Sigmoid colon (tissue), 7 donors: ENCODE measurements around the gene UBA7. TPM values are rescaled to one million over a fixed set of nuclear protein-coding genes. Genes with fewer than 3 reads are reported as not detected.

ENCODE experiments used
- DNase-seq: peaks from one replicate; pipeline ENCODE4 v3.0.0-alpha.2; 2019
- H3K27ac ChIP-seq, 4 donors: fragments of 200-600 bp; sonication (generic); one replicate each; pipeline ENCODE4 v1.5.1; 2016 to 2019; ENCODE audit warnings: mild to moderate bottlenecking in 1 of 4
- H3K27me3 ChIP-seq, 3 donors: fragments of 200-600 bp; sonication (generic); one replicate each; pipeline ENCODE4 v1.5.1; 2019; ENCODE audit warnings: mild to moderate bottlenecking in 1 of 3
- H3K36me3 ChIP-seq, 4 donors: fragments of 200-600 bp; sonication (generic); one replicate each; pipeline ENCODE4 v1.5.1; 2016 to 2019
- H3K4me1 ChIP-seq, 4 donors: fragments of 200-600 bp; sonication (generic); one replicate each; pipeline ENCODE4 v1.5.1; 2017 to 2019
- H3K4me3 ChIP-seq, 4 donors: fragments of 200-600 bp; sonication (generic); one replicate each; pipeline ENCODE4 v1.5.1; 2017 to 2019; ENCODE audit warnings: mild to moderate bottlenecking in 2 of 4, moderate library complexity in 1 of 4
- H3K9me3 ChIP-seq, 4 donors: fragments of 200-600 bp in 3 of 4; sonication (generic) in 3 of 4; one replicate each; pipeline versions ENCODE4 v1.5.1 to v1.6.1; 2013 to 2019
- EP300 ChIP-seq, 4 donors: sonication (generic); formaldehyde crosslinking; IDR thresholded peaks; one replicate each; pipeline ENCODE4 v1.6.1; 2017; ENCODE audit warnings: antibody characterized with exemption in 4 of 4
- POLR2A ChIP-seq, 2 donors: fragments of 450-650 bp; IDR thresholded peaks; one replicate each; pipeline ENCODE4 v1.6.1; 2016; ENCODE audit warnings: antibody characterized with exemption in 2 of 2, mild to moderate bottlenecking in 2 of 2, moderate library complexity in 2 of 2
- POLR2AphosphoS5 ChIP-seq, 4 donors: sonication (generic); formaldehyde crosslinking; IDR thresholded peaks; one replicate each; pipeline ENCODE4 v1.6.1; 2017; ENCODE audit warnings: antibody characterized with exemption in 4 of 4
- WGBS, 2 donors: extraction: QIAGEN DNeasy Blood & Tissue Kit; methylation state at CpG; one replicate each; pipeline ENCODE4 v1.1.7; 2013; 5-methylcytosine and 5-hydroxymethylcytosine counted together
- intact Hi-C: fragments of 100-400 bp; cut with DNase I; formaldehyde crosslinking; loops from one replicate; pipeline ENCODE4 v1.15.1; 2023
- polyA plus RNA-seq, 3 donors: library from polyadenylated mRNA; stranded (reverse); fragments of 200-250 nt; gene quantifications; one replicate each; pipeline ENCODE4 v1.2.3, GENCODE V29; 2013
- total RNA-seq, 4 donors: library from RNA; depleted of rRNA; stranded (reverse); fragments of >200 nt; gene quantifications; one replicate each; pipeline ENCODE4 v1.1.0, GENCODE V29; 2016
- TF ChIP-seq, protein P1 (sequence below), 4 experiments: fragments of 450-650 bp in 3 of 4; fragments of 200-600 bp in 1 of 4; IDR thresholded peaks; one replicate each; pipeline ENCODE4 v1.5.1; 2016 to 2019; ENCODE audit warnings: antibody characterized with exemption in 4 of 4, mild to moderate bottlenecking in 3 of 4, moderate library complexity in 2 of 4
- donor health status: healthy with polysubstance abuse.
- donor health status: Bipolar disorder and iron deficiency.
- donor health status: healthy.

Gene UBA7
- total and polyA plus RNA-seq, 7 donors: 15.6 to 92.6 (median 41.0) TPM

DNA sequence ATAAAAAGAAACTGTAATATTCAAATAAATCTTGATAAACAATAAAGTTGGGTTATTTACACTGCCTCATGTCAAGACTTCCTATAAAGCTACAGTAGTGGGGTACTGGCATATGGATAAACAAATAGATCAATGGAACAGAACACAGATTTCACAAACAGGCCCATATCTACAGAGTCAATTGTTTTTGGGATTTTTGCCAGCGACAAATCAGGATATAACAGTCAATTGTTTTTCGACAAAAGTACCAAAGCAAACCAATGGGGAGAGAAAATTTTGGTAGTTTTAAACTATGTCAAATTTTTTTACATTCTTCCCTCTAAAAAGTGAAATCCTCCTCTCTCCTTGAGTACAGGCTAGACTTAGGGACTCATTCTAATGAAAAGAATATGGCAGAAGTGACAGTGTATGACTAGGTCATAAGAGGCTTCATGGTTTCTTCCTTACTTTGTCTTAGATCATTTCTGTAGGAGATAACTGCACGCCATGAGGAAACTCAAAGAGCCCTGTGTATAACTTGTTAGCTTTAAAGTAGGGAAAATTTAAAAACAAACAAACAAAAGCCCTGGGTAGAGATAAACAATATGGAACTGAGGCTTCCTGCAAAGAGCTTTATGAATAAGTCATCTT, 44.4 kb downstream of the UBA7 start:
- Histone ChIP-seq H3K4me3 (no peak overlapping the region), H3K27me3 (no peaks in the 10 kb centered on the region), H3K9me3 (no peaks in the 10 kb centered on the region), H3K36me3 (peaks cover 0 to 10% (median 3%) of the 10 kb centered on the region in 4 donors), H3K4me1 (peaks cover 0 to 7% (median 4%) of the 10 kb centered on the region in 4 donors), H3K27ac (no peak overlapping the region)
- intact Hi-C loops: no loop called here
- DNase-seq: no peak
- TF ChIP-seq POLR2A (IDR thresholded peaks at IDR 0.05): no peak
- TF ChIP-seq POLR2AphosphoS5 (IDR thresholded peaks at IDR 0.05): no peak
- TF ChIP-seq, protein P1, sequence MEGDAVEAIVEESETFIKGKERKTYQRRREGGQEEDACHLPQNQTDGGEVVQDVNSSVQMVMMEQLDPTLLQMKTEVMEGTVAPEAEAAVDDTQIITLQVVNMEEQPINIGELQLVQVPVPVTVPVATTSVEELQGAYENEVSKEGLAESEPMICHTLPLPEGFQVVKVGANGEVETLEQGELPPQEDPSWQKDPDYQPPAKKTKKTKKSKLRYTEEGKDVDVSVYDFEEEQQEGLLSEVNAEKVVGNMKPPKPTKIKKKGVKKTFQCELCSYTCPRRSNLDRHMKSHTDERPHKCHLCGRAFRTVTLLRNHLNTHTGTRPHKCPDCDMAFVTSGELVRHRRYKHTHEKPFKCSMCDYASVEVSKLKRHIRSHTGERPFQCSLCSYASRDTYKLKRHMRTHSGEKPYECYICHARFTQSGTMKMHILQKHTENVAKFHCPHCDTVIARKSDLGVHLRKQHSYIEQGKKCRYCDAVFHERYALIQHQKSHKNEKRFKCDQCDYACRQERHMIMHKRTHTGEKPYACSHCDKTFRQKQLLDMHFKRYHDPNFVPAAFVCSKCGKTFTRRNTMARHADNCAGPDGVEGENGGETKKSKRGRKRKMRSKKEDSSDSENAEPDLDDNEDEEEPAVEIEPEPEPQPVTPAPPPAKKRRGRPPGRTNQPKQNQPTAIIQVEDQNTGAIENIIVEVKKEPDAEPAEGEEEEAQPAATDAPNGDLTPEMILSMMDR (IDR thresholded peaks at IDR 0.05): no peak
- TF ChIP-seq EP300 (IDR thresholded peaks at IDR 0.05): no peak
- WGBS, 2 donors: 91 to 94% methylated on average over 3 of the region's 3 CpGs

DNA sequence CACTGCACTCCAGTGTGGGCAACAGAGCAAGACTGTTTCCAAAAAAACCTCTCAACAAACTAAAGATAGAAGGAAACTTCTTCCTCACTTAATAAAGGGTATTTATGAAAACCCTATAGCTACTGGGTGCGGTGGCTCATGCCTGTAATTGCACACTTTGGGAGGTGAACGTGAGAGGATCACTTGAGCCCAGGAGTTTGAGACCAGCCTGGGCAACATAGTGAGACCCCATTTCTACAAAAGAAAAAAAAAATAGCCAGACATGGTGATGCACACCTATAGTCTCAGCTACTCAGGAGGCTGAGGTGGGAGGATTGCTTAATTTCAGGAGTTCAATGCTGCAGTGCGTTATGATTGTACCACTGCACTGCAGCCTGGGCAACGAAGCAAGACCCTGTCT, 49.8 kb downstream of the UBA7 start:
- H3K9me3 ChIP-seq: no peaks in the 10 kb centered on the region
- 98 to 99% methylated on average over 4 of the region's 4 CpGs for WGBS, 2 donors
- intact Hi-C loops: no loop called here
- no peak for DNase-seq
- no peak overlapping the region for H3K27ac ChIP-seq
- no peaks in the 10 kb centered on the region for H3K4me1 ChIP-seq
- TF ChIP-seq, protein P1 (IDR thresholded peaks at IDR 0.05): no peak
- H3K4me3 ChIP-seq: no peak overlapping the region
- no peaks in the 10 kb centered on the region for H3K27me3 ChIP-seq
- H3K36me3 ChIP-seq: no peaks in the 10 kb centered on the region

DNA sequence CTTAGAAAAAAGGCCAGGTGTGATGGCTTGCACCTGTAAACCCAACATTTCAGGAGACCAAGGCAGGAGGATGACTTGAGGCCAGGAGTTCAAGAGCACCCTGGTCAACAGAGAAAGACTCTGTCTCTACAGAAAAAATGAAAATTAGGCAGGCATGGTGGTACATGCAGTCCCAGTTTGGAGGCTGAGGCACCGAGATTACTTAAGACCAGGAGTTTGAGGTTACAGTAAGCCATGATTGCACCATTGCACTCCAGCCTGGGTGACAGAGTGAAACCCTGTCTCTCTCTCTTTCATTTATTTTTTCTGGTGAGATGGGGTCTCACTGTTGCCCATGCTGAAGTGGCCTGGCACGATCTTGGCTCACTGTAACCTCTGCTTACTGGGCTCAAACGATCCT, 52.1 kb downstream of the UBA7 start:
- Histone ChIP-seq H3K4me1 (peaks cover 0 to 8% (median 0%) of the 10 kb centered on the region in 4 donors), H3K9me3 (no peaks in the 10 kb centered on the region), H3K4me3 (no peak overlapping the region), H3K36me3 (no peaks in the 10 kb centered on the region), H3K27ac (no peak overlapping the region), H3K27me3 (no peaks in the 10 kb centered on the region)
- no peak for DNase-seq
- intact Hi-C loops: no loop called here
- WGBS, 2 donors: 91 to 95% methylated on average over 3 of the region's 3 CpGs
- TF ChIP-seq POLR2AphosphoS5 (IDR thresholded peaks at IDR 0.05) (no peak), POLR2A (IDR thresholded peaks at IDR 0.05) (no peak), EP300 (IDR thresholded peaks at IDR 0.05) (no peak)
- TF ChIP-seq, protein P1 (IDR thresholded peaks at IDR 0.05): no peak

DNA sequence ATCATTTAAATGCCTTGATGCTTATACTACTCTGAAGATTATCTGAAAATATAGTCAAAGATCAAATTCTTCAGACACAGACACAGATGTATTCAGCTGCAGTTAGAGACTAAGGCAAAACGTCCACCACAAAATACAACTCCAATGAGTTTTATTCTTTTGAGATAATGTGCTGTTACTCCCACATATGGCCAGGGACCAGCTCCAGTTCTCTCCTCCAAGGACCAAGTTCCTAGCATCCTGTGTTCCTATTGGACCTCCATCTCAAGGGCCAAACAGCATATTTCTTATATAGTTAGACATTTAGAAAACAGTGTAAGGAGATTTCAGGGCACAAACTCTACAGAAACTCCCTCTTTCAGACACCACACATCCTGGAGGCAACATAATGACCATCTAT, 54.5 kb downstream of the UBA7 start:
- peaks cover 0 to 20% (median 3%) of the 10 kb centered on the region in 4 donors for H3K4me1 ChIP-seq
- no peak overlapping the region for H3K27ac ChIP-seq
- no peaks in the 10 kb centered on the region for H3K9me3 ChIP-seq
- no peak overlapping the region for H3K4me3 ChIP-seq
- TF ChIP-seq POLR2AphosphoS5 (IDR thresholded peaks at IDR 0.05) (no peak), EP300 (IDR thresholded peaks at IDR 0.05) (no peak), POLR2A (IDR thresholded peaks at IDR 0.05) (no peak)
- TF ChIP-seq, protein P1 (IDR thresholded peaks at IDR 0.05): no peak
- intact Hi-C loops: no loop called here
- WGBS, 2 donors: 48 to 49% methylated on average over 1 of the region's 1 CpG
- no peaks in the 10 kb centered on the region for H3K27me3 ChIP-seq
- no peak for DNase-seq
- H3K36me3 ChIP-seq: no peaks in the 10 kb centered on the region

DNA sequence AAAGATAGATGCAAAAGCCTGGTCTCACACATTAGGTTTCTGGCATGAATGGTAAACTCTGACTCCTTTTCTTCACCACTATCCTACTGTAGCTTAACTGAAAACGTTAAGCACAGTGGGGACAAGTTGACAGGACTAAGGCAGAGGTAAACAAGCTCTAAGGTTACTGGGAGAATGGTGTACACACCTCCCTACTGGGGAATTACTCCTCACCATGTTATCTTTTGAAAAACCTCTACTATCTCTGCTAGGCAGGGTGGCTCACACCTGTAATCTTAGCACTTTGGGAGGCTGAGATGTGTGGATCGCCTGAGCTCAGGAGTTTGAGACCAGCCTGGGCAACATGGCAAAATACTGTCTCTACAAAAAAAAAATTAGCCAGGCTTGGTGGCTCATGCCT, 56.6 kb downstream of the UBA7 start:
- intact Hi-C loops: no loop called here
- no peak for TF ChIP-seq POLR2A (IDR thresholded peaks at IDR 0.05)
- TF ChIP-seq, protein P1 (IDR thresholded peaks at IDR 0.05): no peak
- TF ChIP-seq POLR2AphosphoS5 (IDR thresholded peaks at IDR 0.05): no peak
- no peak for TF ChIP-seq EP300 (IDR thresholded peaks at IDR 0.05)
- Histone ChIP-seq H3K9me3 (no peaks in the 10 kb centered on the region), H3K27me3 (no peaks in the 10 kb centered on the region), H3K36me3 (no peaks in the 10 kb centered on the region), H3K4me3 (no peak overlapping the region), H3K4me1 (peaks cover 0 to 32% (median 11%) of the 10 kb centered on the region in 4 donors), H3K27ac (no peak overlapping the region)
- 72 to 80% methylated on average over 2 of the region's 2 CpGs for WGBS, 2 donors
- DNase-seq: no peak
